Neural progenitor cell (in vitro differentiated cells): Measurements from ENCODE around the gene EMILIN2.

Source experiments
- CTCF ChIP-seq: fragments of 200-600 bp; sonication (generic); IDR thresholded peaks from 2 replicates; pipeline ENCODE4 v1.5.1; 2017; ENCODE audit warnings: antibody characterized with exemption, mild to moderate bottlenecking
- EZH2 ChIP-seq: fragments of 200-600 bp; sonication (generic); IDR thresholded peaks from 2 replicates; pipeline ENCODE4 v1.6.1; 2017; ENCODE audit warnings: antibody characterized with exemption, mild to moderate bottlenecking, moderate library complexity
- EZH2phosphoT487 ChIP-seq: fragments of 200-600 bp; sonication (generic); IDR thresholded peaks from 2 replicates; pipeline ENCODE4 v1.6.1; 2017; ENCODE audit warnings: antibody characterized with exemption

GRCh38 chr18:2920546-2921343 lies 73.9 kb downstream of the EMILIN2 start:
- TF ChIP-seq CTCF (no peak), EZH2 (no peak), EZH2phosphoT487 (no peak)
